TTC549 (cell line): Measurements from ENCODE around the gene SLC16A3.

ENCODE experiments used
- FAIRE-seq: peaks from 2 replicates; lab custom pipeline; 2012; peaks lifted over from hg19 to GRCh38; lab: Jason Lieb, UNC

SLC16A3 gene

GRCh38 chr17:82237083-82237745, 8.4 kb downstream of the SLC16A3 start:
- no peak for FAIRE-seq

DNA sequence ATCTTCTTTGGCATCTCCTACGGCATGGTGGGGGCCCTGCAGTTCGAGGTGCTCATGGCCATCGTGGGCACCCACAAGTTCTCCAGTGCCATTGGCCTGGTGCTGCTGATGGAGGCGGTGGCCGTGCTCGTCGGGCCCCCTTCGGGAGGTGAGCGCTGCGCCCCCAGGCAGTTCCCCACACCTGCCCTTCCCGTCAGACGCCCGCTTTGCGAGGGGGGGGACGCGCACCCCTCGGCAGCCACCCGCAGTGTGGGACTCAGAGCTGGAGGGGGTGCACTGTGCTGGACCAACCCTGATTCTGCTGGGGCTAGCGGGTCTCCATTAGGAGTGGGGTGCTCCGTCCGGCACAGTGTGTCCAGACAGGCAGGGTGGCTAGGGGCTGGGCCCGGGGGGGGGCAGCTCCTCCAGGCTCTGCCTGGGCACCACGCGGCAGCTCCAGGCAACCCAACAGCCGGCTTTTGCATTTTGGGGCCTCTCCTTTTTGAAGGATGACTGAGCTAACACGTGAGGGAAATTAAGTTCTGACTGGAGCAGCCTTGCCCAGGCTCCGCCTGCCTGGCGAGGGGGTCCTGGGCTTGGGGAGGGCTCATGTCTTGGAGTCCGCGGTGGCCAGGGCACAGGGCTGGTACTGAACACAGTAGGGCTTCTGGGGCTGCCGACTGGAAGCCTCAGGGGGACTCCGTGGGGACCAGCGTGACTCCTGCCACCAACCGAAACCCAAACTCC, 9.1 kb downstream of the SLC16A3 start:
- no peak for FAIRE-seq

GRCh38 chr17:82238472-82239201, 9.8 kb downstream of the SLC16A3 start:
- FAIRE-seq, result no peak

- FAIRE-seq, result no peak
These were observed 10.6 kb downstream of the SLC16A3 start for GRCh38 chr17:82239401-82239925.

DNA sequence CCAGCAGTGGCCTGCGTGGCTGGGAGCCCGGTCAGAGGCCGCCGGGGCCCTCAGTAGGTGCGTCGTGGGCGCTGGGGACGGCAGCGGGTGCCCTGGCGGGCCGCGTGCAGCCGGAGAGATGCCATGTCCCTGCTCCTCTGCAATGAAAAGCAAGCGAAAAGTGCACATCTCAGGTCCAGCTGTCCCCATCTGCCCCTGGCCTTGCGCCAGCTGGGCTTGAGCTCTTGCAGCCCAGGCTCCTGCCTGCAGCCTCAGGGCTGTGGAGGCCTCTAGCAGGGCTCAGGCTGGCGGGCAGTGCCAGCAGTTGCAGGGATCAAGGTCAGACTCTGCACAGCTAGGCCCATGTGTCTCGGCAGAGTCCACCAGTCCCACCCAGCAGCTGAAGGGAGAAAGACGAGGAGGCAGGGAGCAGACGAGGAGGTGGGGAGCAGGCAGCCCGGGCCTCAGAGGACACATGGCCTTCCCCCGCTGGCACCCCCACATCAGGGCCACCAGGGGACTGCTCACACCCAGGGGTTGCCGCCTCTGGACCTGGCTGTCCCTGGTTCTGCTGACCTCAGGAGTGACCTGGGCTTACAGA, 11.2 kb downstream of the SLC16A3 start:
- FAIRE-seq, result no peak

- no peak for FAIRE-seq
These were observed 11.8 kb downstream of the SLC16A3 start for GRCh38 chr17:82240506-82241182.

GRCh38 chr17:82241183-82241925, 12.5 kb downstream of the SLC16A3 start:
- FAIRE-seq, result no peak

DNA sequence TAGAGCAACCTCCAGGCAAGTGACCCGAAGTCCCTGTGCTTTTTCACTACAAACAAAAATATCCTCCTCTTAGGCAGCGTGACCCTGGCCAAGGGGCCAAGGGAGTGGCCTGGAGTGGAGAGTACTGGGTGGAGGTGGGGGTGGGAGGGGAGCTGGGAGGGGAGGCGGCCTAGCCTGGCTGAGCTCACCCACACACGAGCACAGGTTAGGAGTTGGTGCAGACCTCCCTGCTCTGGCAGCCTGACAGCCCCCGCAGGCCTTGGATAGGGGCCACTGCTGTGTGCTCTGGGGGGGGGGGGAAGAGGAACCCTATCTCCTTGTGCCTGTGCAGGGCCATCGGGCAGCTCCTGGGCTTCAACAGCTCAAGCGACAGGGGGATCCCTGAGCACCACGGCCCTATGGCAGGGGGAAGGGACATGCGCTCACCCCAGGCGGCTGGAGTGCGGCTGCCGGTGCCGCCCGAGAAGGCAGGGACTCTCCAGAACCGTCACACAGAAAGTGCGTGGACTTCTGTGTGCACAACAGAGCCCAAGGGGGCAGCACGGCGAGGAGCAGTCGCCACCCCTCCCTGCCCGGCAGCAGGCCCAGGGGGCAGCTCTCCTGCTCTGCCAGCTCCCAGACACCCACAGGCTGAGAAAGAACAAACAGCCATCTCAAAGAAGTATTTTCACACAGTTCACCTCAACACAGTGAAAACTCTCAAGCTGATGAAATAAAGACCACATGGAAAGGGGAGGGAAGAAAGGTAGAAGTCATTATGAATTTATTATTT, 13.3 kb downstream of the SLC16A3 start:
- no peak for FAIRE-seq

GRCh38 chr17:82242698-82242976, 13.8 kb downstream of the SLC16A3 start:
- FAIRE-seq, result no peak

- FAIRE-seq, result no peak
These were observed 14.3 kb downstream of the SLC16A3 start for GRCh38 chr17:82242977-82243647.

DNA sequence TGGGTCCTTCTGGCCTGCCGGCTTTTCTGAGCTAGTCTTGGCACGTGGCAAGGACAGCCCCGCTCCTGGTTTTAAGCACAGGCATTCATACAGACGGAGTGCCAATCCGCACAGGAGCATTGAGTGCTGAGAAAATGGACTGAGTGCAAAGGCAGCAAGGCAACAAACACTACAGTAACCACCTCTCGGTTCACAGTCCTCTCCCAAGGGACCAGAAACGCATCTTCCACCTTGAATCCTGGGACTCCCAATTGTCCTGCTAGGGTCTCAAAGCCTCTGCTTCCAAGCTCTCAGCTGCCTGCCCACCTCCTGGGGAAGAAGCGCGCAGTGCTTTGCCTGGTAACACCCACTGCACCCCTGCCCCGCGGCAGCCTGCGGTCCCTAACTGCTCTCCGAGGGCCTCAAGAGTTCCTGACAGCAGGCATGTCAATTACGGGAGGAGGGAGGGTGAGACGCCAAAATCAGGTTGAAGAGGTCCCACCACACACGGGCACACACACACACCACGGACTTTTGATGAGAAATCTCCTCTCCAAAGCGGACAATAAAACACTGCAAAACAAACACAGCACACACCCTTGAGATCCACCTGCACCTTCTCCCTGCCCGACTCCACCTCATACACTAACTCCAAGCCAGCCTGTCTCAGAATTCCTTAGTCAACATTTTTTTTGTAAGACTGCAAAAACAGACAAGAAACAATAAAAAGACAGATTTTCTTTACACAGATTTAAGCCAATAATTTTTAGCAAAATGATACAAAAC, 15.0 kb downstream of the SLC16A3 start:
- FAIRE-seq, result no peak

- no peak for FAIRE-seq
These were observed 15.7 kb downstream of the SLC16A3 start for GRCh38 chr17:82244413-82245133.

GRCh38 chr17:82245134-82246039, 16.5 kb downstream of the SLC16A3 start:
- no peak for FAIRE-seq

- FAIRE-seq, result no peak
These were observed 17.2 kb downstream of the SLC16A3 start for GRCh38 chr17:82246040-82246364.

DNA sequence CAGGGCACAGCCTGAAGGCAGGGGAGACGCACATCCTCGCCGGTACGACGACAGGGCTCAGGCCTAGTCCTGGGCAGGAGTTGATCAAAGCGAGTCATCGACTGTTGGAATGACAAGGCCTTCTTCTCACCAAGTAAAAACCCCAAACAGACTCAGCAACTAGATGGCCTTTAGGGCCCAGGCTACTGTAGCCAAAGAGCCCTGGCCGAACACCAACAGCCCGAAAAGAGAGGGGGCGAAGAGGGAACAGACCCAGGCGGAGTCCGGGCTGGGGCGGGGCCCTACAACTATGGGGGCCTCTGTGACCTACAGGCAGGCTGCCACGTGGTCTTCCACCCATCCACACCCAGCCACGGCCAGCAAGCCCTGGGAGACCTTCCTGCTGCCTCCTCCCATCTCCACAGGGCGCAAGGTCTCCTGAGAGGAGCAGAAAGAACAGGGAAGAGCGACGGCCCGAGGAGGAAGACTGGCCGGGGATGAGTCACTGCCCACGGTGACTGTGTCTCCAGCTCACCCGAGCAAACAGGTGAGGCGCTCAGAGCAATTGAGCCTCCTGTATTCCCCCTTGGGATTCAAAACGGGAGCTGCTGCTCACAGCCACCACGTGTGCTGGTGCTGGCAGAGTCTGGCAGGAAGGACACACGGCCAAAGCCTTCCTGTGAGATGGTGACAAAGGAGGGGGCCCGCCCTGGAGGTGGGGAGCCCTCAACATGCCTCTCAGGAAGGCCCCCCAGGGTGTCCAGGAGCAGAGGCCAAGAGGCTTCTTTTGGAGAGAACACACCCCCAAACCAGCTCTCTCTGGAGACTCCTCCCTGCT, 17.7 kb downstream of the SLC16A3 start:
- no peak for FAIRE-seq

DNA sequence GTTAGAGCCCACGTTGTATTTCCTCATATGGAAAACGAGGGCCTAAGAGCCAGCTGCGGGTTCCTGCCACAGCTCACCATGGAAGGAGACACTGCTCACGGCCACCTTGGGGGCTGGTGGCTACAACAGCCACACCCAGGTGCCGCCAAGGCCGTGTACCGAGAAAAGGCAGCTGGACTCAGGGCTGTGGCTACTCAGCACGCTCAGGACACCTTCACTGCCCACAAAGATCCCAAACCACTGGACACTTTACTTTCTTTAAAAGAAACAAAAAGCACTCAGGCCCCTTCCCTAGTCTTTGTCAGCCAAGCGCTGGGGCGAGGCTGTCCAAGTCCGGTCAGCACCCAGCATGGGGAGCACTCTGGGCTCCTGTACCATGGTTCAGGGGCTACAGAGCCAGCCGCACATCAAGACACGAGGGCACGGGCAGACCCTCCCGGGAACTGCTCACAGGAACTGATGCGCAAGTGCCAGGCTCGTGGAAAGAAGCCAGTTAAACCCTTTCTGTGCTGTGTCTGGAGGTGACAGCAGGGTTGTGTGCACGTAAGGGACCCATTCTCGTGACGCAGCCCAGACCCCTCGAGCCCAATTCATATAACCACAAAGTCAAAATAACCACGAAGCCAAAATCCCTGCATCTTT, 18.5 kb downstream of the SLC16A3 start:
- no peak for FAIRE-seq
